ENCODE measurements around the gene STIP1.

- TF ChIP-seq CTCF (IDR thresholded peaks at IDR 0.05 in 4 of 5, conservative IDR thresholded peaks at IDR 0.05 in 1 of 5) (peak in 4 of 5 experiments; percentile 25 to 31 (median 28)), POLR2A (IDR thresholded peaks at IDR 0.05) (peak; percentile 49 to 64)
Measured at GRCh38 chr11:64246871-64247728, 61.1 kb downstream of the STIP1 start, which contains the start of gene PPP1R14B.
